HG03060 (cell line): Measurements from ENCODE around the gene BGLAP.

Source experiments
- ATAC-seq: cut with Tn5 transposase; IDR thresholded peaks from one replicate; pipeline ENCODE4 v1.9.1; 2021; ENCODE audit warnings: low read depth, moderate number of reproducible peaks; ENCODE audit not compliant: unreplicated experiment

Gene BGLAP

GRCh38 chr1:156286061-156286460, 44.1 kb downstream of the BGLAP start:
- ATAC-seq: no peak

GRCh38 chr1:156289857-156290256, 47.9 kb downstream of the BGLAP start:
- ATAC-seq: no peak

- no peak for ATAC-seq
These were observed 49.5 kb downstream of the BGLAP start for GRCh38 chr1:156291226-156292061.
